GM12878 (cell line): Measurements from ENCODE around the gene RAD9A. TPM values are rescaled to one million over a fixed set of nuclear protein-coding genes. Genes with fewer than 3 reads are reported as not detected.

Source experiments
- ATAC-seq: fragments of 200-7000 bp; cut with Tn5 transposase; 3 replicates; pipeline ENCODE4 v1.9.1; 2020; ENCODE audit warnings: mild to moderate bottlenecking, moderate library complexity
- BruUV-seq: library from RNA; stranded (reverse); fragments of 400-500 nt; replicated peaks from 2 replicates; lab custom pipeline; 2021; lab: Mats Ljungman, UMichigan
- CTCF ChIA-PET: fragments of 300-600 bp; sonication (Branson Sonifier 250); formaldehyde crosslinking; extraction: SDS; loops from one replicate; lab custom pipeline; 2021; ENCODE audit warnings: inconsistent platforms; lab: Yijun Ruan, JAX
- POLR2A ChIA-PET: fragments of 350-600 bp; formaldehyde crosslinking; extraction: SDS; loops from one replicate; lab custom pipeline; 2021; ENCODE audit warnings: inconsistent platforms; lab: Charles Lee
- RAD21 ChIA-PET: fragments of 300-600 bp; sonication (Branson Sonifier 250); formaldehyde crosslinking; loops from one replicate; lab custom pipeline; 2023; ENCODE audit warnings: antibody characterized with exemption; ENCODE audit not compliant: unreplicated experiment; lab: Charles Lee
- SMC1A ChIA-PET: fragments of 300-600 bp; sonication (Branson Sonifier 250); formaldehyde crosslinking; loops from one replicate; lab custom pipeline; 2023; ENCODE audit not compliant: unreplicated experiment, uncharacterized antibody; lab: Charles Lee
- DNase-seq: peaks from one replicate; pipeline ENCODE4 v3.0.0-alpha.2; 2011; ENCODE audit warnings: low read depth, low spot score
- FAIRE-seq: peaks from 3 replicates; lab custom pipeline; 2011; peaks lifted over from hg19 to GRCh38; lab: Jason Lieb, UNC
- H2AFZ ChIP-seq: 2 replicates; pipeline ENCODE4 v1.6.0; 2011; ENCODE audit warnings: low read depth, low read length, control low read depth; ENCODE audit not compliant: control insufficient read depth
- H3K27ac ChIP-seq: 2 replicates; pipeline ENCODE4 v1.5.1; 2011; ENCODE audit warnings: control low read depth; ENCODE audit not compliant: control insufficient read depth, insufficient read depth
- H3K27me3 ChIP-seq, 2 experiments: replicated peaks in 1 of 2; 2 replicates each; pipeline versions ENCODE4 v1.6.0 to v1.6.1; 2011; ENCODE audit warnings: low read length in 1 of 2; ENCODE audit not compliant: control insufficient read depth in 2 of 2, insufficient read depth in 2 of 2
- H3K36me3 ChIP-seq, 2 experiments: 2 replicates each; pipeline ENCODE4 v1.5.1; 2011; ENCODE audit warnings: low read length in 1 of 2; ENCODE audit not compliant: control insufficient read depth in 2 of 2, insufficient read depth in 2 of 2
- H3K4me1 ChIP-seq: 2 replicates; pipeline ENCODE4 v1.6.1; 2011; ENCODE audit warnings: mild to moderate bottlenecking, low read length, moderate library complexity, mixed read lengths; ENCODE audit not compliant: control insufficient read depth, insufficient read depth
- H3K4me2 ChIP-seq: 2 replicates; pipeline ENCODE4 v1.6.0; 2011; ENCODE audit warnings: control low read depth; ENCODE audit not compliant: control insufficient read depth, insufficient read depth
- H3K4me3 ChIP-seq: fragments of 200-600 bp; sonication (generic); 2 replicates; pipeline ENCODE4 v1.5.1; 2016
- H3K79me2 ChIP-seq: 2 replicates; pipeline ENCODE4 v1.6.0; 2011; ENCODE audit warnings: low read length; ENCODE audit not compliant: control insufficient read depth, insufficient read depth
- H3K9ac ChIP-seq: 2 replicates; pipeline ENCODE4 v1.8.0; 2011; ENCODE audit warnings: low read length, control low read depth, mixed read lengths; ENCODE audit not compliant: control insufficient read depth, insufficient read depth
- H3K9me3 ChIP-seq: replicated peaks from 3 replicates; pipeline ENCODE4 v1.5.1; 2011; ENCODE audit warnings: mild to moderate bottlenecking, low read length; ENCODE audit not compliant: control insufficient read depth, insufficient read depth
- H4K20me1 ChIP-seq: 2 replicates; pipeline ENCODE4 v1.6.0; 2011; ENCODE audit not compliant: control insufficient read depth, insufficient read depth
- ASH2L ChIP-seq: fragments of 300-600, 200-600 bp; sonication (generic); IDR thresholded peaks from 2 replicates; pipeline ENCODE4 v1.6.1; 2017; ENCODE audit warnings: low read depth, mild to moderate bottlenecking, borderline replicate concordance
- BHLHE40 ChIP-seq, 2 experiments: fragments of 450-650 bp in 1 of 2; IDR thresholded peaks; 2 replicates each; pipeline ENCODE4 v1.6.1; 2011 to 2017; ENCODE audit warnings: low read depth in 2 of 2, borderline replicate concordance in 1 of 2, improper control_type of control experiment in 1 of 2, low read length in 1 of 2, mild to moderate bottlenecking in 1 of 2
- DPF2 ChIP-seq: fragments of 450-650 bp; IDR thresholded peaks from 2 replicates; pipeline ENCODE4 v1.6.1; 2017; ENCODE audit warnings: mild to moderate bottlenecking
- SMAD5 ChIP-seq: IDR thresholded peaks from 2 replicates; pipeline ENCODE4 v1.6.1; 2016; ENCODE audit warnings: antibody characterized with exemption, low read depth
- STAT3 ChIP-seq: IDR thresholded peaks from 2 replicates; pipeline ENCODE4 v1.6.1; 2011; ENCODE audit warnings: low read depth, low read length, improper control_type of control experiment
- SUZ12 ChIP-seq: fragments of 200-600 bp; sonication (generic); IDR thresholded peaks from one replicate; pipeline ENCODE4 v1.6.1; 2018; ENCODE audit warnings: antibody characterized with exemption, mild to moderate bottlenecking; ENCODE audit not compliant: unreplicated experiment
- TCF7 ChIP-seq: IDR thresholded peaks from 2 replicates; pipeline ENCODE4 v1.6.1; 2014; ENCODE audit warnings: antibody characterized with exemption, borderline replicate concordance
- WGBS: methylation state at CpG from one replicate; pipeline ENCODE4 v1.1.6; 2016; ENCODE audit warnings: low lambda C conversion rate; ENCODE audit not compliant: insufficient replicate concordance, insufficient coverage; ENCODE audit errors: missing lambda C conversion rate; 5-methylcytosine and 5-hydroxymethylcytosine counted together
- in situ Hi-C: fragments of 300-500 bp; cut with MboI; formaldehyde crosslinking; loops from 9 replicates; pipeline ENCODE4 v1.14.3; 2018; ENCODE audit warnings: mixed read lengths
- intact Hi-C: fragments of 100-400 bp; cut with micrococcal nuclease; formaldehyde crosslinking; loops from one replicate; pipeline ENCODE4 v1.14.2; 2022; ENCODE audit not compliant: unreplicated experiment
- polyA plus RNA-seq, 11 experiments: library from polyadenylated mRNA; depleted of rRNA in 4 of 11; unstranded in 6 of 11; stranded (reverse) in 5 of 11; fragments of >200 nt; fragmentation: Nextera tagmentation in 4 of 11; fragmentation: Illumina TruSeq in 1 of 11; extraction: Ambion mirVana in 4 of 11; extraction: Trizol in 1 of 11; gene quantifications; 1 replicate in 1 of 11; 2 replicates in 10 of 11; pipeline versions ENCODE4 v1.2.1 to v1.2.3, GENCODE V29; 2011 to 2016; ENCODE audit warnings: inconsistent platforms in 2 of 11, missing spikeins in 2 of 11, low read depth in 1 of 11
- total RNA-seq, 4 experiments: library from RNA; depleted of rRNA in 3 of 4; stranded (reverse); fragments of >200 nt in 3 of 4; fragmentation: Illumina TruSeq in 1 of 4; extraction: Trizol in 1 of 4; gene quantifications; 2 replicates each; pipeline versions ENCODE4 v1.2.1 to v1.2.3, GENCODE V29; 2013 to 2021
- TF ChIP-seq, protein P1 (sequence below): fragments of 450-650 bp; formaldehyde crosslinking; IDR thresholded peaks from 2 replicates; pipeline ENCODE4 v1.4.0; 2020; ENCODE audit warnings: mild to moderate bottlenecking, moderate library complexity

The RAD9A gene
- total and polyA plus RNA-seq, 10 of the 15 experiments (the other 5 are each of a cell fraction or from before 2014, with no cell fraction given) = 1.1 to 36.2 (median 19.8) TPM

DNA sequence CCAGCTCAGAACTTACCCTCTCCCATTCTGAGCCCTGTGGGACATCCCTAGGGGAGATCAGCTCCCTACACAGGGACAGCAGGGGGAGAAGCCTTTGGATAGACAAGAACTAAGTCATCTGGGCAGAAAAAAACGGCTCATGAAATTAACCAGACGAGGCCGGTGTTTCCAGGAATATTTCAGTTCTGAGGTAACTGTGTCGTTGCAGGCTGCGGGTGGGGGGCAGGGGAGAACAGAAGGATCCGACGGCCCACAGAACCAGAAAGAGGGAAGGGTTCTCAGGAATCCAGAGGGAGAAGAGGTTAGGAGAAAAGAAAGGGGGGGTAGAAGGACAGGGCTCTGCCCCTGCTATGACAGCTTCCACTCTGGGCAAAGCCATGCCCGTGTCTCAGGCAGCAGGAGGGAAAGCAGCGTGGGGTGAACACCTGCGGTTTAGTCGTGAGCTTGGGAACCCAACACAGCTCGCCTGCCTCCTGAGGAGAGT lies 21.9 kb upstream of the RAD9A start:
- intact Hi-C loops (loop anchor here (2.0 kb wide), 1 partner anchor 13 kb away; no protein-coding TSS in a partner anchor), in situ Hi-C loops (no loop called here)
- TF ChIP-seq ASH2L (no peak), DPF2 (no peak), TCF7 (no peak), STAT3 (no peak), BHLHE40 (IDR thresholded peaks at IDR 0.05; ENCODE audit: borderline replicate concordance in 1 of 2, low read depth in 2 of 2, low read length in 1 of 2) (no peak), SUZ12 (no peak), SMAD5 (no peak)
- TF ChIP-seq, protein P1, sequence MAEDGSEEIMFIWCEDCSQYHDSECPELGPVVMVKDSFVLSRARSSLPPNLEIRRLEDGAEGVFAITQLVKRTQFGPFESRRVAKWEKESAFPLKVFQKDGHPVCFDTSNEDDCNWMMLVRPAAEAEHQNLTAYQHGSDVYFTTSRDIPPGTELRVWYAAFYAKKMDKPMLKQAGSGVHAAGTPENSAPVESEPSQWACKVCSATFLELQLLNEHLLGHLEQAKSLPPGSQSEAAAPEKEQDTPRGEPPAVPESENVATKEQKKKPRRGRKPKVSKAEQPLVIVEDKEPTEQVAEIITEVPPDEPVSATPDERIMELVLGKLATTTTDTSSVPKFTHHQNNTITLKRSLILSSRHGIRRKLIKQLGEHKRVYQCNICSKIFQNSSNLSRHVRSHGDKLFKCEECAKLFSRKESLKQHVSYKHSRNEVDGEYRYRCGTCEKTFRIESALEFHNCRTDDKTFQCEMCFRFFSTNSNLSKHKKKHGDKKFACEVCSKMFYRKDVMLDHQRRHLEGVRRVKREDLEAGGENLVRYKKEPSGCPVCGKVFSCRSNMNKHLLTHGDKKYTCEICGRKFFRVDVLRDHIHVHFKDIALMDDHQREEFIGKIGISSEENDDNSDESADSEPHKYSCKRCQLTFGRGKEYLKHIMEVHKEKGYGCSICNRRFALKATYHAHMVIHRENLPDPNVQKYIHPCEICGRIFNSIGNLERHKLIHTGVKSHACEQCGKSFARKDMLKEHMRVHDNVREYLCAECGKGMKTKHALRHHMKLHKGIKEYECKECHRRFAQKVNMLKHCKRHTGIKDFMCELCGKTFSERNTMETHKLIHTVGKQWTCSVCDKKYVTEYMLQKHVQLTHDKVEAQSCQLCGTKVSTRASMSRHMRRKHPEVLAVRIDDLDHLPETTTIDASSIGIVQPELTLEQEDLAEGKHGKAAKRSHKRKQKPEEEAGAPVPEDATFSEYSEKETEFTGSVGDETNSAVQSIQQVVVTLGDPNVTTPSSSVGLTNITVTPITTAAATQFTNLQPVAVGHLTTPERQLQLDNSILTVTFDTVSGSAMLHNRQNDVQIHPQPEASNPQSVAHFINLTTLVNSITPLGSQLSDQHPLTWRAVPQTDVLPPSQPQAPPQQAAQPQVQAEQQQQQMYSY = no peak
- BruUV-seq = no TSS peak
- WGBS = 81% methylated on average over 12 of the region's 12 CpGs
- ChIA-PET CTCF (interaction anchor here (1.4 to 26.2 kb wide), 4 partner anchors 8 to 102 kb away, joined by 4 to 1301 read pairs (median 671); partner anchors contain the start of genes CLCF1, POLD4 and RAD9A), POLR2A (interaction anchor here (0.5 to 5.1 kb wide), 6 partner anchors 11 to 119 kb away, joined by 3 to 42 read pairs (median 4); partner anchors contain the start of genes POLD4 and RPS6KB2), RAD21 (interaction anchor here (0.6 to 6.5 kb wide), 6 partner anchors 8 to 49 kb away, joined by 3 to 122 read pairs (median 4); partner anchors contain the start of genes POLD4 and TBC1D10C), SMC1A (interaction anchor here (1.0 to 21.3 kb wide), 3 partner anchors 8 to 14 kb away, joined by 3 to 646 read pairs (median 49); partner anchors contain the start of gene POLD4)
- Histone ChIP-seq H3K4me3 (no peak overlapping the region), H3K4me2 (no peak overlapping the region), H3K79me2 (no peaks in the 10 kb centered on the region), H3K36me3 (no peaks in the 10 kb centered on the region), H3K9me3 (no peaks in the 10 kb centered on the region), H3K27me3 (peaks cover 1 to 7% of the 10 kb centered on the region in 2 experiments; a peak in 3 of 4 replicates), H4K20me1 (peaks cover 8% of the 10 kb centered on the region; the same call in 1 of the 2 replicates), H3K9ac (no peak overlapping the region), H2AFZ (no peak overlapping the region), H3K4me1 (peaks cover 25% of the 10 kb centered on the region), H3K27ac (no peak overlapping the region)
- ATAC-seq (no peak), FAIRE-seq (no peak), DNase-seq (no peak)
